IMR-90 (cell line): Measurements from ENCODE around the gene TAF9.

Experiments
- CEBPB ChIP-seq: IDR thresholded peaks from 2 replicates; pipeline ENCODE4 v1.6.1; 2012; ENCODE audit warnings: low read depth, low read length, improper control_type of control experiment
- CHD1 ChIP-seq: IDR thresholded peaks from 2 replicates; pipeline ENCODE4 v1.6.1; 2012; ENCODE audit warnings: low read depth, low read length, improper control_type of control experiment
- CTCF ChIP-seq: conservative IDR thresholded peaks from 2 replicates; pipeline ENCODE4 v1.5.1; 2012; ENCODE audit warnings: mild to moderate bottlenecking, low read depth, low read length, improper control_type of control experiment
- POLR2A ChIP-seq: IDR thresholded peaks from 2 replicates; pipeline ENCODE4 v1.6.1; 2012; ENCODE audit warnings: mild to moderate bottlenecking, low read depth, low read length
- RAD21 ChIP-seq: IDR thresholded peaks from 2 replicates; pipeline ENCODE4 v1.6.1; 2012; ENCODE audit warnings: low read length, improper control_type of control experiment
- RCOR1 ChIP-seq: IDR thresholded peaks from 2 replicates; pipeline ENCODE4 v1.6.1; 2012; ENCODE audit warnings: mild to moderate bottlenecking, low read length, improper control_type of control experiment; ENCODE audit not compliant: insufficient replicate concordance
- RFX5 ChIP-seq: IDR thresholded peaks from 2 replicates; pipeline ENCODE4 v1.8.0; 2012; ENCODE audit warnings: low read depth, mild to moderate bottlenecking, low read length, moderate library complexity

- TF ChIP-seq RFX5, result no peak
- TF ChIP-seq POLR2A, result no peak
- TF ChIP-seq RCOR1, result no peak
- TF ChIP-seq CEBPB, result no peak
- no peak for TF ChIP-seq RAD21
- no peak for TF ChIP-seq CTCF
- no peak for TF ChIP-seq CHD1
Observed at GRCh38 chr5:69360442-69360841, 8.9 kb downstream of the TAF9 start.
